Activated CD8-positive, alpha-beta memory T cell treated with anti-CD3 and anti-CD28 coated beads for 4 hours (primary cell): ENCODE results near the gene TXNDC2.

ENCODE experiments used
- DNase-seq, 2 donors: peaks; one replicate each; pipeline ENCODE4 v3.0.0-alpha.2; 2020; ENCODE audit warnings: low read depth in 2 of 2

Gene TXNDC2

DNA sequence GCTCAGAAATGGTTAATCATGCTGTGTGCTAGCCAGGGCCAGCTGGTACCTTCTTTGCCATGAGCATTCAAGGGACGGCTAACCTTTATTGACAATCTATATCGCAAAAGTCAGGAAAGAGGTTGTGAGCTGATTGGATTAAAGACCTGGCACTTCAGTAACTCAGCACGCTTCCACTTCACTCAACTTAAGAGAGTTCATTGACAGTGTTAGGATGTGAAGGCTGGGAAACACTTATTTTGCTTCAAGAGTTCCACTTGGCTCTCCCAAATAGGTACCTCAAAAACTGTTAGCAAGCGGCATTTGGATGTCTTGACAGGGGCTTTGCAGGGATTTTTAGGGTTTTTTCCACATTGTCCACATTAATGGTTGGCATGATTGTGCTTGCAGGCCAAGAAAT lies 25.1 kb upstream of the TXNDC2 start:
- DNase-seq: no peak

DNA sequence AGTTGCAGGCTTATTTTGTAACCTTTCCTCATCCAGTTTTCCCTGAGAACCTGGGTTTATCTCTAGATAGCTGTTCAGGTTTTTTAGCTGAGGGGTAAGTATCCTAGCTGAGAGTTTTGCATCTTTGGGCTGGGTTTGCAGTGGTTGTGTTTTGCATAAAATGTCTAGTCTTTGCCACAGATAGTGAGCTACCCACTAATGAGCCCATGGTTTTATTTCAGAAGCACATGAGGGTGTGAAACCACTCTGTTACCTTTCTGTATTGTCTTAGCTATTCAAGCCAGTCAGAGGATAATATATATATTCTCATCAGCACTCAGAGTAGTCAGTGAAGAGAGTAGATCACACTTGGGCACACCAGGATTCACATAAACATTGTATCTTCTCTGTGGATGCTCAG lies 24.6 kb upstream of the TXNDC2 start:
- no peak for DNase-seq

DNA sequence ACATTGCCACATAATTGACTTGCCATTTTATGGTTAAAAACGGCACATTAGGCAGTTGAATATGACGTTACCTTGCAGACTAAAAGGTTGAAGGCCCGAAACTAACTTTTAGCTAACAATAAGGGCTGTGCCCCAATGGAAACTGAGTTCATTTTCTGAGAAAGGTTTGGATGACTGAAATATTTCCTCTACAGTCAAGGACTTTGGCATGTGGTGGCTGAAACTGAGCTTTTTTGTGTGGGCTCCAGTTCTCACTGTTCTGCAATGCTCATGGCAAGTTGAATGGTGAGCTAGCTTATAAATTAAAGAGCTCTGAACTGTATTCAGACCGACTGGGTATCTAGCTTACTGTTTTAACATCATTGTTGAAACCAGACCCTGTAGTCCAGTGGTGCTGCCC lies 23.8 kb upstream of the TXNDC2 start:
- DNase-seq: no peak

DNA sequence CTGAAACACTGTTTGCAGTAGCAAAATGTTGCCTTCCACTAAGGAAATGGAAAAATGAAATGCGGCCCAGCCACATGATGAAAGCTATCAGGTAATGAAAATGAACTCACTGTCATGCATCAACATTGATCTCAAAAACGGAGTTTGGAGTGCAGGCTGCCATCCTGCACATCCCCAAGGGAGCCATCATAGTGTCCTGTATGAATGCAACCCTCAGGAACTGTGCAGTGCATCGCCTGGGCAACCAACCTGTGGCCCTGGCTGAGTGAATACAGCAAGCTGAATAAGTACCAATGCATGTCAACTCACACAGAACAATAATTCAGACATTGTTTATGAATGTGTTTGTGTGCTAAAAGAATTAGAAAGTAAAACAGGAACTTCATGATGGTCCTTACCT lies 23.1 kb upstream of the TXNDC2 start:
- no peak for DNase-seq

DNA sequence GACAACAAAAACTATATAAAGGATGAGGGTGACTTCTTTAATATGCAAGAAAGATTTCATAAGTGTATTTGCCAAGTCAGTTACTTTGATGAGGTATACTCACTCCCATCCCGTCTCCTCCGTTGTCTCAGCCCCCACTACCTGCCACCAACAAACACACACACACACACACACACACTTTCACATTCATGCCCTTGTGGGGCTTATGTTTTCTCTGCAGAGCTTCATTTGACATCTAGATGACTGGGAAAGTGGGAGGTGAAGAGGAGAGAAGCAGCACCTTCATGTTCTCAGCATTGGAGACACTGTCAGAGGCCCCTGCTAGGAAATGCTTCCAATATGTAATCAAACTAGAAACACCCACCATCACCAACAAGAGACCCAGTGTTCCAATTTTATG lies 22.5 kb upstream of the TXNDC2 start:
- DNase-seq: no peak

DNA sequence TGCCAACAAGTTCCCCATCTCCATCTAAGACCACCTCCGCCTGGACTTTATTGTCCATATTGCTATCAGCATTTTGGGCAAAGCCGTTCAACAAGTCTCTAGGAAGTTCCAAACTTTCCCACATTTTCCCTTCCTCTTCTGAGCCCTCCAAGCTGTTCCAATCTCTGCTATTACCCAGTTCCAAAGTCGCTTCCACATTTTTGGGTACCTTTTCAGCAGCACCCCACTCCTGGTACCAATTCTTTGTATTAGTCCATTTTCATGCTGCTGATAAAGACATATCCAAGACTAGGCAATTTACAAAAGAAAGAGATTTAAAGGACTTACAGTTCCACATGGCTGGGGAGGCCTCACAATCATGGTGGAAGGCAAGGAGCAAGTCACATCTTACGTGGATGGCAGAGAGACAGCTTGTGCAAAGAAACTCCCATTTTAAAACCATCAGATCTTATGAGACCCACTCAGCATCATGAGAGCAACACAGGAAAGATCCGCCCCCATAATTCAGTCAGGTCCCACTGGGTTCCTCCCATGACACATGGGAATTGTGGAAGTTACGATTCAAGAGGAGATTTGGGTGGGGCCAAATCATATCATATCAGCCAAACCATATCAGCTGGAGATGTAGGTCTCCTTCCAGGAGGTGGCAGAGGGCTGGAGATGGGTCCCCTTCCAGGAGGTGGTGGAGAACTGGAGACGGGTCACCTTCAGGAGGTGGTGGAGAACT lies 19.8 kb upstream of the TXNDC2 start:
- DNase-seq: no peak

DNA sequence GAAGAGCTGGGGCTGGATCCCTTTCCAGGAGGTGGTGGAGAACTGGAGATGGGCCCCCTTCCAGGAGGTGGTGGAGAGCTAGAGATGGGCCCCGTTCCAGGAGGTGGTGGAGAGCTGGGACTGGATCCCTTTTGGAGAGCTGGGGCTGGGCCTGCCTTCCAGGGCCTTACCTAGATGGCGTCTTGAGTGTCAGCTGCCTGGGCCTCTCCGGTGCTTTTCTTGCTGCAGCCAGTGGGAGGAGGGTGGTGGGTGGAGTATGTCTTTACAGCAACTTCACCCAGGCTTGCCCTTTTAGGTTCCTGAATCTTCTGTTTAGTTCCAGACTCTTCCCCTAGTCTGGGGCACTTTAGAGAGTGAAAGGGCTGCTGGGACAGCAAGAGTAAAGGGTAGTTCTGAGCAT lies 19.1 kb upstream of the TXNDC2 start:
- DNase-seq: no peak

DNA sequence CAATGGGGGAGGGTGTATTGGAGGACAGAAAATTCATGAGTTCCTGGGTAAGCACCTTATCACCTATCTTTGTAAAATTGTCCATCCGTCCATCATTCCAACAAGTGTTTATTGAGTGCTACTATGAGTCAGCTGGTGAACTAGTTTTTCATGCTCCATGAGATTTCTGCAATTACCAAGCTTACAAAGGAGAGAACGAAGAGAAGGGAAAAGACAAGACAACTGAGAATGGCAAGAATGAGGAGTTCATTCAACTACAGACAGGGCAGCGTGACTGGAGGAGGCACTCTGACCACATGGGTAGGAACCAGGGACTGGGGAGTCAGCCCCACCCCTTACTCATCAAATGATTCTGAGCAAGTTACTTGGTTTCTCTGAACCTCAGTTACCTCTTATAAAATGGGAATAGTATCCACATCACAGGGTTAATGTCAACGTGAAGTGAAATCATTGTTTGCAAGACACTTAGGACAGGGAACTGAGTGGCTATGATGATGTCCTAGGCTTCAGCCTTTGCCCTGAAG lies 18.6 kb upstream of the TXNDC2 start:
- no peak for DNase-seq

DNA sequence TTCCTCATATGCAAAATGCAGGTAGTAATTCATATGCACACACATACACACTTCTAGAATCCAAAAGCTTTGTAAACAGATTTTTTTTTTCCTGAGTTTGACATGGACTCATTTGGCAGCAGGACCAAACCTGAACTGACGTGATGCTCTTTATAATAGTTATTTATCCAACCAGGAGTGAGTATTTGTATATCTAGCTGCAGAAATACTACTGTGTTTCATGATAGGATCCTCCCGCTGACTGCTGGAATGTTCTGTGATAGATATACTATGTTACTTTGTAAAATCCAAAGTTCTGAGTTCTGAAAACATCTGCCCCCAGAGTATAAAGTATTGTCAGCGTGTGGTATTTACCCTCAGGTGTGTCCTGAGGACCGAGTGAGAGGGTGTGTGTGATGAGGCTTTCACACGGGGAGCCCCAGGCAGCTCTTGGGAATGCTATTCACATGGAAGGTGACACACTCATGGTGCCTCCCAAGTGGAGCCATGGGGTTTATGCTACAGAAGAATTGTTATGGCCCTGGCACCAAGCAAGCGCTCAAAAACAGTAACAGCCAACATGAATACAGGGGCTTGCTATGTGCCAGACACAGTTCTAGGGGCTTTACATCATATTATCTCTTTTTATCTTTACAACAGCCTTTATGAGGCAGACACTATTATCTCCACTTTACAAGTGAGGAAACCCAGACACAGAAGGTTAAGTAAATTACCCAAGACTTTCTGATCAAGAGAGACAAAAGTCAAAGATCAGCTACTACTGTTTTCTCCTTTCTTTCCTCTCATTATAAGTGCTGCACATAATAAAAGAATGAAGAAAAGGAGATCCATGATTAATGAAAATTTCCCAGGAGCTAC lies 16.7 kb upstream of the TXNDC2 start:
- no peak for DNase-seq

DNA sequence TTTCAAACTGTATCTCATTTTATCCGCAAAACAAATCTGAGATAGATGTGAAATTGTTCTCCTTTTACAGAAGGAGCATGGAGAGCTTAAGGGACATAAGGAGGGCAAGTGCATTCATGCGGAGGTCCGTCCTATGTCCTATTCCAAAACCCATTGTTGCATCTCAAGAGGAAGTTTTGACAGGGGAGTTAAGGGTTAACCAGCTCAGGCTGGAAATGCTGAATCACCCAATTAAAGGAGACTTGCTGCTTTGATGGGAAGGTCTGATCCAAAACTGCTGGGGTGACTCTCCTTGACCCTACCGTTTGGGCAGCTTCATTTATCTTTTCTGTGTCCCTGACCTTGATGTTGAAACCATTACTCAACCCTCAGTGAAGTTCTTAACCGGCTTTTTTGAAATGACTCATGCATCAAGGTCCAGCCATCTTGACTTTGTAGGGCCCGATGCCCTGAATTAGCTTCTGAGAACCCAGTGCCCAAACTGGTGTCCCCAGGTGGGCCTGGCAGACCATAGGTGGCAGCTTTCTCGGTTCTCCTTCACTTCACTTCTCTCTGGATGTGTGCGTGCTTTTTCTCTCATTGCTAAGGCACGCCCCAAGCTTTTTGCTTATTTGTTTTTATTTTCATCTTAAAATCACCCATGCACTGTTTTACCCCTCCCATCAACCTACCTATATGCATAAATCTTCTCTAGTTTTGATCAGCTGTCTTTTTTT lies 15.9 kb upstream of the TXNDC2 start:
- DNase-seq: no peak

DNA sequence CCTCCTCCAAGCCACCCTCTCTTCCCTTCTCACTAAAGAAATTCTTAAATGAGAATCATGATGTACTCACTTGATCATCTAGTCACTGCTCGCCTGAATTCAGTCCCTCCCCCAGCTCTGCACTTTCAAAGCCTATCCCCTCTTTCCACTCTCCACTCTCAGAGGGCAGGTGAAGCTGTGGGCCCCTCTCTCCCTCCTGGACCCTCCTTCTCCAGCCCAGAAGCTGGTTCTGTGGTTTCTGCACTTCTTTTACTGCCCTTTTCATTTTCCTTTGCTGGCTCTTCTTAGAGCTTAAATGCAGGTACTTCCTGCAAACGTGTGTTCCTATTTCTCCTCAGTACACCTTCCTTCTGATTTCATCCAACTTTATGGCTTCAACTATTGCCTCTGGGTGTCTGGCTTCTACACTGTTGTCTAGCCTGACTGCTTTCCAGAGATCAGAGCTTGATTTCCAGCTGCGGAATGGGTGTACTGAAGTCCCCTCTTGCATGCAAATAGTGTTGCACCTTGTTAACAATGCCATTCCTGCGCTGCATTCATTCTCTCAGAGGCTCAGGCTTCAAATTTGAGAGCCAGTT lies 15.3 kb upstream of the TXNDC2 start:
- no peak for DNase-seq

DNA sequence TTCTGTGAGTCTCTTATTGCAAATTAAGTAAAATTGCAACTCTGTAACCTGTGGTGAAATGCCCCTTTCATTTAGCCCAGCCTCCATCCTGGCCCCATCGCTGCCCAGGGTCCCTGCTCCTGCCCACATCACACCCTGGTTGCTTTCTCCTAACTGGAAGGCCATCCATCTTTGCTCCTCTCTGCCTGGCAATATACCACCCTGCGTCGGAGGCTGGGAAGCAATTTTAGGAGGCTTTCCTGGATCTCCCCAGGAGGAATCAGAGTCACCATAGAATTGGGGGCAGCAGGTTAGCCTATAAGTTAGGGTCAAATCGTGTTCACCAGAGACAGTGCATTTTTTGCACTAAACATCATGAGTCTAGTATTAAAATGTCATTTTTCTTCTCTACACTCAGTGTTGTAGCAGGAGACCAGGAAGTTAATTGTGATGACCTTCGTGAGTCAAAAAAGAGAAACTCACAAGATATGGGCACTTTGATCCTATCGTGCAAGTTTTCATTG lies 14.5 kb upstream of the TXNDC2 start:
- no peak for DNase-seq

DNA sequence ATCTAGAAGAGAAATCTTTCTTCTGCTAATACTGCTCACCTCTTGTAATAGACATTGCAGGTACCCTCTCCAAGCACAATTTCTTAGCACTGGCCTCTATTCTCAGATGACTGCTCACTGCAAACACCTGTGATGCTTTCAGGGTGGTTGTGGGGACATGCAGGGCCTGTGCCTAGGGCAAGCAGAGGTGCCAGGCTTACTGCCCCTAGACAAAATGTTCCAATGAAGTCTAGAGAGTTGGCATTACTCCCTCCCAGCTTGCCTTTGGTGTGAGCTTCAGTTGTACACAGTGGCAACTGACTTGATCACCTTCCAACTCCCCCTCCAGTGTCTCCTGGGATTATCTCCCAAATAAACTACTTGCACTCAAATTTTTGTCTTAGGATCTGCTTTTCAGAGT lies 12.9 kb upstream of the TXNDC2 start:
- no peak for DNase-seq

DNA sequence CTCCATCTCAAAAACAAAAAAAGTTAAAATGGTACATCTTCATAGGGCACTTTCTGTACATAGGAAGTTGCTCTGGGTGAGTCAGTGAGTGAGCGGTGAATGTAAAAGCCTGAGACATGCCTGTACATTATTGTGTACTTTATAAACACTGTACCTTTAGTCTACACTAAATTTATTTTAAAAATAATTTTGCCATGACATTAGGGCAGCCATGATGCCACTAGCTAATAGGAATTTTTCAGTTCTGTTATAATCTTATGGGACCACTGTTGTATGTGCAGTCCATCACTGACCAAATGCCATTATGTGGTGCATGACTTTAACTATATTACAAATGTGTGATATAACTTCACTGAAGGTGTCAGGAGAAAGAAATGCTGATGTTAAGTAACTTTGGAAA lies 11.0 kb upstream of the TXNDC2 start:
- no peak for DNase-seq

DNA sequence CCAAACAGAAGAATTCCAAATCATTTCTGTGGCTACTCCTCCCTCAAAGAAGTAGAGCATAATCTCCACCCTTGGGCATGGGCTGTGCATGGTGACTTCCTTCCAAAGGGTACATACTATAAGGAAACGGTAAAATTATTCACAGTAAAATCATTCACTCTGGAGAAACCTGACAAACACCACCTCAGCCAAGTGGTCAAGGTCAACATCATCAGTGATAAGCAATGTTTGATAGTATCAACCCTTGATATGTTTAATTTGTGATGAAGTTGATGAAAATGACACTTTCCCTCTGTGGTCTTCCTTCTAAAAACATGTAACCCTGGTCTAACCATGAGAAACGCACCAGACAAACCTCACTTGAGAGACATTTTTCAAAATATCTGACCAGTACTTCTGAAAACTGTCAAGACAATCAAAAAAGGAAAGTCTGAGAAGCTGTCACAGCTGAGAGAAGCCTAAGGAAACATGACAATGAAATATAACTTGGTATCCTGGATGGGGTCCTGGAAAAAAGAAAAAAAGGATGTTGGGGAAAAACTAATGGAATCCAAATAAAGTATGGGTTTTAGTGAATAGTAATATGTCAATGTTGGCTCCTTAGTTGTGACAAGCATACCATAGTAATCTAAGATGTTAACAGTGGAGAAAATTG lies 9.4 kb upstream of the TXNDC2 start:
- DNase-seq: no peak

DNA sequence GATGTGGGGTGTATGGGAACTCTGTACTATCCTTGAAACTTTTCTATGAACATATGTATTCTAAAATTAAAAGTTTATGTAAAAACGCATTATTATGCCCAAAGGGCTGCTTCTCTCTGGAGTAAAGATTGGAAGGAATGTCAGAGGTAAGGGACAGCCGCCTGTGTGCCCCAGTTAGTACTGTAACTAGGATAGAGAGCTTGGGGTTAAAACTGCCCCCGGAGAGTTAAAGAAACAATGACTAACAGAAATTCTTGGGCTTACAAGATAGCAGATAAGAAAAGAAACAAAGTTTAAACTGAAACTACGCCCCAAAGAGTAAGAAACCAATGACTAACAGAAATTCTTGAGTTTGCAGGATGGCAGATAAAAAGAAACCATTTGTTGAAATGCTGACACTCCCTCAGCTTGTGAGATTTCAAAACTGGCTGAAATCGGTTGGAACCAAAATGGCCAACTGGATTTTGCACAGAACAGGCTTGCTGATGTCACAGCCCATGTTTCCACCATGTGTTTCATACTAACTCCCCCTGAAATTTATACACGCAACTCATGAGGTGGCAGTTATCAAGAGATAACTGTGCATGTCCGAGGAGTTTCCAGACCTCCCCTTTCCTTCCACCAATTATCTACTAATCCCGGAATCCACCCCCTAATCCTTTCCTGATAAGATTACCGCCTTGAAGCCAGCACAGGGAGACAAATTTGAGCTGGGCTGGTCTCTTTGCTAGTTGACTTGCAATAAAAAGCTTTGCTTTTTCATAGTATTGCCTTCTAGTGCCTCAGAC lies 8.7 kb upstream of the TXNDC2 start:
- DNase-seq: no peak

DNA sequence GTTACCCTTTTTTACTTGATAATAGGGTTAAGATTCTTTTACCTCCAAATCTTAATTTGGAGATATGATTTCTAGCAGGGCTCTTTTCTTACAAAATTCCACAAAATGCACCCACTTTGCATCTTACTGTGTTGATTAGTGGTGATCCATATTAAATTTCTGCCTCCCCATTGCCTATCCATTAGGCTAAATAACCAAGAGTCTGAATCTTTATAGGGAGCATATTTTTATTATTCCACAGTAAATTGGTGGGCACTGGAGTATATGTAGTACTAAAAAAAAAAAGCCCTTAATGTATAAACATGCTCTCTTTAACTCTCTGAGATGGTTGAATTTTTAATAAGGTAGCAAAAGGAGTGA lies 8.1 kb upstream of the TXNDC2 start:
- DNase-seq: no peak

DNA sequence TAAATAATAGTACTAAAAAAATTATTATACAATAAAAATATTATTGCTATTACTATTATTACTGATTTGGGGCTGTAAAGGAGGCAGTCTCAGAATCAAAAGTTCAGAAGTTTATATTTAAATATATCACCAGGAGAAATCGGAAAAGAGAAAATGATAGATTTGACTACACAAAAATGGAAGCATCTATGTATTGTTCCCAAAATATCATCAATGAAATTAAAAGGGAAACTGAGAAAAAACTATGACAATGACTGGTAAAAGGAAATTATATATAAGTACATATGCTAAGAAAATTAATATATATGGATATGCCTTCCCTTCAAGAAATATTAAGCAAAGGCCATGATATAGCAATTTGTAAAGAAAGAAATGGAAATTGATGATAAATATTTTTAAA lies 7.7 kb upstream of the TXNDC2 start:
- no peak for DNase-seq

DNA sequence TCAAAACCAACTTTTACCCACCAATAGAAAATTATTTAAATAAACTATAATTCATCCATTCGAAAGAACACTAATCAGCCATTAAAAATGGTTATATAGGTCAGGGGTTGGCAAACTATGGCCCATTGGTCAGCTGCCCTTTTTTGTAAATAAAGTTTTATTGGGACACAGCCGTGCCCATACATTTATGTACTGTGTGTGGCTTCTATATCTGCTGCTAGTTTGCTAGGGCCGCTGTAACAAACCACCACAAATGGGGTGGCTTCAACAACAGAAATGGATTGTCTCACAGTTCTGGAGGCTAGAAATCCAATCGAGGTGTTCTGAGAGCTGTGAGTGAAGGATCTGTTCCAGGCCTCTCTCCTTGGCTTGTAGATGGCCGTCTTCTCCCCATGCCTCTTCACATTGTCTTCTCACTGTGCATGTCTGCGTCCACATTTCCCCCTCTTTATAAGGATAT lies 7.0 kb upstream of the TXNDC2 start:
- DNase-seq: no peak

DNA sequence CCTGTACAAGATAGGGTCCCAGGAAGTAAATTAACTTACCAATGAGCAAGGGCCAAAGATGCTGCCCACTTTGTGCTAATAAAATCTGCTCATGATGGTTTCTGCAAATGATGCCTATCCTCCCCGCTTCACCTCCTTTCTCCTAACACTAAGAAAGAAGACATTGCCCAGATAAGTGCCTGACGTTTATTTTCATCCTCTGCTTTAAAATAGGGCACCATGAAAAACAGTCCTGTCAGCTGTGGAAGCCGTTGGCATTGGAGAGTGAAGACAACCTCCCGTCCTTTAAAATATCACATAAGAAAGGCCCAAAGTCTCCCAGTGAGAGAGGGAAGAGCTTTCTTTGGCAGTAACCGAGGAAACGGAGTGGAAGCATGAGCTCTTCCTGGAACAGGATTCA lies 1.7 kb upstream of the TXNDC2 start:
- no peak for DNase-seq
